ENCODE data around the gene ZXDC. TPM values are rescaled to one million over a fixed set of nuclear protein-coding genes. Genes with fewer than 3 reads are reported as not detected.

ZXDC gene
- total RNA-seq, 1 experiment from 2014 or later, result 55.4 TPM

GRCh38 chr3:126438186-126438585 lies 37.5 kb downstream of the ZXDC start:
- Histone ChIP-seq H3K36me3 (ENCODE audit: low read depth) (no peaks in the 10 kb centered on the region), H3K9me2 (ENCODE audit: insufficient read depth) (no peaks in the 10 kb centered on the region), H2AFZ (no peak overlapping the region), H3K27ac (no peak overlapping the region), H3K79me2 (ENCODE audit: low read depth) (no peaks in the 10 kb centered on the region), H3F3A (ENCODE audit: insufficient read depth, low read depth) (no peaks in the 10 kb centered on the region), H4K20me1 (ENCODE audit: insufficient read depth) (0 out of 2 replicates have a peak, but pooled peaks cover 4% of the 10 kb centered on the region), H3K9me3 (ENCODE audit: insufficient read depth, low read depth) (no peaks in the 10 kb centered on the region), H3K4me2 (no peak overlapping the region), H3K4me3 (no peak overlapping the region), H3K27me3 (ENCODE audit: insufficient read depth, low read depth) (no peaks in the 10 kb centered on the region), H3K4me1 (replicated peaks; ENCODE audit: insufficient read depth) (no peaks in the 10 kb centered on the region)
- no TSS peak for BruUV-seq (replicated peaks)
- TF ChIP-seq CTCF (conservative IDR thresholded peaks at IDR 0.05), result no peak
- TF ChIP-seq EZH2 (IDR thresholded peaks at IDR 0.05; ENCODE audit: low read depth), result no peak
- intact Hi-C loops (cut with micrococcal nuclease; ENCODE audit: unreplicated experiment), result no loop called here
- CTCF ChIA-PET, result no interaction called here
- POLR2A ChIA-PET (ENCODE audit: unreplicated experiment), result no interaction called here
- DNase-seq, result no peak

GRCh38 chr3:126436826-126437717 lies 38.6 kb downstream of the ZXDC start:
- Histone ChIP-seq H3K9me3 (ENCODE audit: insufficient read depth, low read depth) (no peaks in the 10 kb centered on the region), H3K4me3 (no peak overlapping the region), H3K36me3 (ENCODE audit: low read depth) (no peaks in the 10 kb centered on the region), H4K20me1 (ENCODE audit: insufficient read depth) (no peaks in the 10 kb centered on the region), H3K4me2 (no peak overlapping the region), H3K27ac (no peak overlapping the region), H3K27me3 (ENCODE audit: insufficient read depth, low read depth) (no peaks in the 10 kb centered on the region), H2AFZ (no peak overlapping the region), H3F3A (ENCODE audit: insufficient read depth, low read depth) (no peaks in the 10 kb centered on the region), H3K9me2 (ENCODE audit: insufficient read depth) (no peaks in the 10 kb centered on the region), H3K79me2 (ENCODE audit: low read depth) (no peaks in the 10 kb centered on the region), H3K4me1 (replicated peaks; ENCODE audit: insufficient read depth) (no peaks in the 10 kb centered on the region)
- TF ChIP-seq CTCF (conservative IDR thresholded peaks at IDR 0.05) (no peak), EZH2 (IDR thresholded peaks at IDR 0.05; ENCODE audit: low read depth) (no peak)
- CTCF ChIA-PET, result interaction anchor here (0.5 kb wide), 1 partner anchor 169 kb away, joined by 7 read pairs; no protein-coding TSS in a partner anchor
- no TSS peak for BruUV-seq (replicated peaks)
- intact Hi-C loops (cut with micrococcal nuclease; ENCODE audit: unreplicated experiment), result no loop called here
- POLR2A ChIA-PET (ENCODE audit: unreplicated experiment), result no interaction called here
- DNase-seq, result no peak

GRCh38 chr3:126435456-126436315 lies 40.0 kb downstream of the ZXDC start:
- no peaks in the 10 kb centered on the region for H3F3A ChIP-seq (ENCODE audit: insufficient read depth, low read depth)
- no peak overlapping the region for H3K4me2 ChIP-seq
- POLR2A ChIA-PET (ENCODE audit: unreplicated experiment), result no interaction called here
- no TSS peak for BruUV-seq (replicated peaks)
- H3K27me3 ChIP-seq (ENCODE audit: insufficient read depth, low read depth), result no peaks in the 10 kb centered on the region
- no peak overlapping the region for H2AFZ ChIP-seq
- no peaks in the 10 kb centered on the region for H3K9me3 ChIP-seq (ENCODE audit: insufficient read depth, low read depth)
- no peaks in the 10 kb centered on the region for H3K9me2 ChIP-seq (ENCODE audit: insufficient read depth)
- TF ChIP-seq EZH2 (IDR thresholded peaks at IDR 0.05; ENCODE audit: low read depth) (no peak), CTCF (conservative IDR thresholded peaks at IDR 0.05) (no peak)
- no peak for DNase-seq
- H3K79me2 ChIP-seq (ENCODE audit: low read depth), result no peaks in the 10 kb centered on the region
- no peaks in the 10 kb centered on the region for H3K36me3 ChIP-seq (ENCODE audit: low read depth)
- no peaks in the 10 kb centered on the region for H4K20me1 ChIP-seq (ENCODE audit: insufficient read depth)
- no peak overlapping the region for H3K27ac ChIP-seq
- intact Hi-C loops (cut with micrococcal nuclease; ENCODE audit: unreplicated experiment), result no loop called here
- H3K4me1 ChIP-seq (replicated peaks; ENCODE audit: insufficient read depth), result no peaks in the 10 kb centered on the region
- no peak overlapping the region for H3K4me3 ChIP-seq
- CTCF ChIA-PET, result no interaction called here

Measured in PC-9 (cell line).